OCI-LY3 (cell line): ENCODE results near the gene GSTA2.
"Not testable (repeated sequence)": the region's sequence is repeated elsewhere in the genome, so short reads cannot be mapped to it uniquely, and the experiment has no call there.

ENCODE experiments used
- CTCF ChIP-seq: fragments of 200-600, 300-600 bp; sonication (generic); IDR thresholded peaks from 2 replicates; pipeline ENCODE4 v1.5.1; 2014; ENCODE audit warnings: antibody characterized with exemption, low read length, low read depth
- EZH2phosphoT487 ChIP-seq: fragments of 200-600 bp; shearing (Covaris generic); IDR thresholded peaks from 2 replicates; pipeline ENCODE4 v1.6.1; 2018; ENCODE audit warnings: antibody characterized with exemption, mixed run types, low read depth

GRCh38 chr6:52809777-52810176 is 46.5 kb upstream of the GSTA2 start:
- TF ChIP-seq CTCF, EZH2phosphoT487: not testable (repeated sequence)
